Measurements from ENCODE around the gene STK32B. TPM values are rescaled to one million over a fixed set of nuclear protein-coding genes. Genes with fewer than 3 reads are reported as not detected.

Gene STK32B
- total and polyA plus RNA-seq, 2 of the 4 experiments (the other 2 are of a cell fraction), result 5.5 to 6.3 TPM

DNA sequence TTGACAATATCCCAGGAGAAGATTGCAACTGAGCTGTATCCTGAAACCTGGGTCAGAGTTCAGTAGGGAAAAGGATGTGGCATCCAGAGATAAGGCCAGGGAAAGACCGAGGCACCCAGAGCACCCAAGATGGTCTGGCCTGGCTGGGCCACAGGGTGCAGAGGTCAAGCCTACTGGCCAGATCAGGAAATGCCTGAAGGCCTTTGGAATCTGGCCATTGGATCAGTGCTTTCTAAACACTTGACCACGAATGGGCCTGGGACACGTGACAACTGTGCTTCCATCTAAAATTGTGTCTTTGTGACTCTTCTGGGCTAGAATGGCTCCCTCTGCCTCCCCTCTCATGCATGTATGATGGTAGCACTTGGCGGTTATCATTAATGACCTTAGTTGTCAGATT is 340.2 kb downstream of the STK32B start:
- no peaks in the 10 kb centered on the region for H4K20me1 ChIP-seq (ENCODE audit: insufficient read depth, low read length)
- no peaks in the 10 kb centered on the region for H3K9me1 ChIP-seq (ENCODE audit: insufficient read depth, low read length)
- H3K4me3 ChIP-seq (ENCODE audit: insufficient read depth, low read depth, low read length), result no peak overlapping the region
- no peaks in the 10 kb centered on the region; the same call in 1 of the 2 replicates for H3K36me3 ChIP-seq (ENCODE audit: control insufficient read depth, insufficient read depth, low read length)
- no peak overlapping the region for H3K23ac ChIP-seq (ENCODE audit: low read depth, low read length)
- ChIA-PET CTCF (no interaction called here), POLR2A (ENCODE audit: unreplicated experiment) (no interaction called here)
- dilution Hi-C loops (cut with HindIII; ENCODE audit: low sequenced_read_pairs, unreplicated experiment) (no loop called here), in situ Hi-C loops (cut with MboI; ENCODE audit: low sequenced_read_pairs) (no loop called here), intact Hi-C loops (cut with micrococcal nuclease) (no loop called here)
- no peak for ATAC-seq (ENCODE audit: low read depth)
- H4K5ac ChIP-seq (ENCODE audit: low read depth, low read length), result no peak overlapping the region
- WGBS, 2 experiments (ENCODE audit: extremely low coverage in 2 of 2, insufficient read length in 1 of 2), result 42% methylated on average over 2 of the region's 4 CpGs; no CpG with 5 or more reads in 1 of the 2 experiments
- H3K18ac ChIP-seq (ENCODE audit: low read depth, low read length), result no peak overlapping the region
- BruUV-seq (replicated peaks), result no TSS peak
- H2BK5ac ChIP-seq (ENCODE audit: low read depth, low read length, poor library complexity, severe bottlenecking), result no peak overlapping the region
- no peak for TF ChIP-seq POLR2A (IDR thresholded peaks at IDR 0.05; ENCODE audit: low read depth, low read length)
- TF ChIP-seq NFE2L2 (IDR thresholded peaks at IDR 0.05; ENCODE audit: low read depth, low read length), result no peak
- TF ChIP-seq SMC3 (IDR thresholded peaks at IDR 0.05; ENCODE audit: low read depth, low read length), result no peak
- no peak for TF ChIP-seq CEBPB (IDR thresholded peaks at IDR 0.05; ENCODE audit: low read depth, low read length)
- no peak for TF ChIP-seq MAFK (IDR thresholded peaks at IDR 0.05; ENCODE audit: low read depth, low read length)
- TF ChIP-seq FOS (IDR thresholded peaks at IDR 0.05; ENCODE audit: low read depth, low read length), result no peak
- TF ChIP-seq ELK1 (IDR thresholded peaks at IDR 0.05; ENCODE audit: borderline replicate concordance, low read depth, low read length), result no peak
- TF ChIP-seq MXI1 (IDR thresholded peaks at IDR 0.05; ENCODE audit: borderline replicate concordance, low read depth, low read length), result no peak
- TF ChIP-seq MAZ (IDR thresholded peaks at IDR 0.05; ENCODE audit: borderline replicate concordance, low read depth, low read length), result no peak
- H2BK15ac ChIP-seq (ENCODE audit: low read depth, low read length), result no peak overlapping the region
- H3K56ac ChIP-seq (ENCODE audit: extremely low read depth, insufficient read depth, low read length), result no peak overlapping the region
- H3K4me1 ChIP-seq (ENCODE audit: control insufficient read depth, insufficient read depth, low read length), result peaks cover 5% of the 10 kb centered on the region
- no peak overlapping the region for H3K9ac ChIP-seq (ENCODE audit: low read depth, low read length)
- no peak for DNase-seq
- H3K14ac ChIP-seq (replicated peaks; ENCODE audit: low read depth, low read length), result no peak overlapping the region; the same call in 1 of the 2 replicates
- H4K91ac ChIP-seq (ENCODE audit: insufficient read depth, low read depth, low read length), result no peak overlapping the region
- H3K9me3 ChIP-seq (ENCODE audit: control insufficient read depth, insufficient read depth, low read length), result peaks cover 2% of the 10 kb centered on the region; the same call in 1 of the 2 replicates
- H3K27me3 ChIP-seq (ENCODE audit: control insufficient read depth, insufficient read depth, low read length), result no peaks in the 10 kb centered on the region
- no peak overlapping the region for H4K8ac ChIP-seq (ENCODE audit: low read depth in 2 of 2, low read length in 2 of 2)
- H2AK9ac ChIP-seq (replicated peaks; ENCODE audit: low read depth, low read length, poor library complexity), result no peak overlapping the region
- no peaks in the 10 kb centered on the region for H3K79me1 ChIP-seq (ENCODE audit: low read depth in 1 of 2, low read length in 2 of 2)
- H2AFZ ChIP-seq (replicated peaks; ENCODE audit: low read length, poor library complexity), result no peak overlapping the region
- peak overlapping the region; percentile 23; the same call in 1 of the 2 replicates for H2AK5ac ChIP-seq (ENCODE audit: low read depth, low read length)
- H2BK120ac ChIP-seq (ENCODE audit: low read depth, low read length), result no peak overlapping the region
- no peak overlapping the region for H3K4me2 ChIP-seq (ENCODE audit: low read depth, low read length)
- peak overlapping the region; percentile 23; the same call in 1 of the 2 replicates for H2BK20ac ChIP-seq (ENCODE audit: low read depth, low read length)
- no peak overlapping the region for H3K27ac ChIP-seq (ENCODE audit: insufficient read depth, low read length)
- no peak overlapping the region for H3K4ac ChIP-seq (ENCODE audit: low read depth, low read length)
